Spinal cord (tissue), 10 donors: ENCODE measurements around the gene FGFBP2. TPM values are rescaled to one million over a fixed set of nuclear protein-coding genes. Genes with fewer than 3 reads are reported as not detected.

Source experiments
- DNase-seq, 6 donors: peaks; one replicate each; pipeline versions ENCODE4 v3.0.0 to v3.0.0-alpha.2; 2013 to 2015; ENCODE audit warnings: low spot score in 6 of 6, low read depth in 4 of 6
- H3K27ac ChIP-seq: one replicate; pipeline ENCODE4 v1.5.1; 2013; ENCODE audit warnings: low read depth, low read length, control low read depth
- H3K27me3 ChIP-seq: one replicate; pipeline ENCODE4 v1.6.1; 2013; ENCODE audit warnings: low read length; ENCODE audit not compliant: control insufficient read depth, insufficient read depth
- H3K36me3 ChIP-seq: one replicate; pipeline ENCODE4 v1.6.1; 2013; ENCODE audit warnings: low read length; ENCODE audit not compliant: control insufficient read depth, insufficient read depth
- H3K4me1 ChIP-seq: one replicate; pipeline ENCODE4 v1.6.1; 2013; ENCODE audit warnings: low read length; ENCODE audit not compliant: control insufficient read depth, insufficient read depth
- H3K4me3 ChIP-seq: one replicate; pipeline ENCODE4 v1.5.1; 2013; ENCODE audit warnings: low read depth, low read length, control low read depth
- H3K9me3 ChIP-seq: one replicate; pipeline ENCODE4 v1.6.1; 2013; ENCODE audit warnings: low read length; ENCODE audit not compliant: control insufficient read depth, insufficient read depth
- WGBS: methylation state at CpG from one replicate; pipeline ENCODE4 v1.1.5; 2013; ENCODE audit warnings: missing lambda C conversion rate; ENCODE audit not compliant: insufficient coverage; 5-methylcytosine and 5-hydroxymethylcytosine counted together
- polyA plus RNA-seq, 2 donors: library from polyadenylated mRNA; unstranded; fragments of 120-200 nt; gene quantifications; one replicate each; pipeline ENCODE4 v1.2.1, GENCODE V29; 2013; ENCODE audit not compliant: insufficient read length in 2 of 2
- total RNA-seq, 2 donors: library from RNA; depleted of rRNA in 1 of 2; stranded (reverse); fragments of 120-200 nt in 1 of 2; fragments of >200 nt in 1 of 2; gene quantifications; one replicate each; pipeline versions ENCODE4 v1.2.3 to v1.2.4, GENCODE V29; 2013 to 2014
- donor health status: healthy.

FGFBP2 gene
- total and polyA plus RNA-seq, 4 donors = 0.44 to 1.2 (median 0.86) TPM

DNA sequence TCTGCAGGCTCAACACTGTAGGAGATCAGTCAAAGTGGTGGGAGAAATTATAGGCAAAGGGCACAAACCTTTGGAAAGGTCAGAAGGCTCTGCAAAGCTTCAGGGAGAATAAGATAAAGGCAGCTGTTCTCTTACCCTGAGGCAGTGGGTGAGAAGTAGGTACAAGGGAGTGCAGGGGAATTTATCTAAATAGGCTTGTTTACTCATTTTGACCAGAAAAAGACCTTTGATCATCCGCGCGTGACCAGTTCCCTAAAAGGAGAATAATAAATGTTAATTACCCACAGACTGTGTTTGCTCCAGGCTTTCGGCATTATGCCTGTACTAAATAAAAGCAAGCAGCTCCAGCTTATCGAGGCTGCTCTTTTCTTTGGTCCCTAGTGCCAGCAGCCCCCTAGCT is 9.3 kb downstream of the FGFBP2 start:
- Histone ChIP-seq H3K27me3 (no peaks in the 10 kb centered on the region), H3K9me3 (no peaks in the 10 kb centered on the region), H3K4me3 (no peak overlapping the region), H3K36me3 (no peaks in the 10 kb centered on the region), H3K4me1 (no peaks in the 10 kb centered on the region), H3K27ac (no peak overlapping the region)
- no peak for DNase-seq
- 71% methylated on average over 2 of the region's 5 CpGs for whole genome bisulfite sequencing

DNA sequence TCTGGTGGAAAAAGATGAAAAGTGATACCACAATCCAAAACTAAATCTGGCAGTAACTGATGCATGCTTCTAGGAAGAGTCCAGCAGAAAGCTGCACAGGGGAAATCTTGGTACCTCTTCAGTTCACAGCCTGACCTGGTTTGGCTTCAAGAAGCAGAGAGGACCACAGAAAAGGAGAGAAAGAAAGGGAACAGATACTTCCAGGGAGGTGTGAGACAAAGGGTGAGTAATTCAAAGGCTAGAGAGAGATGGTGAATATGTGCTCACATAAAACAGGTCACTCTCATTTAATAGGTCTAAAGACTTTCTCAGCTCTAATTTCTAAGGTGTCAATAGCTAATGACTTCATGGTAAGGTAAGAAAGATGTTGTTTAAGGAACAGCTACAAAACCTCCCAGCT is 11.2 kb downstream of the FGFBP2 start:
- Histone ChIP-seq H3K27ac (no peak overlapping the region), H3K9me3 (no peaks in the 10 kb centered on the region), H3K4me3 (no peak overlapping the region), H3K27me3 (no peaks in the 10 kb centered on the region), H3K36me3 (no peaks in the 10 kb centered on the region), H3K4me1 (no peaks in the 10 kb centered on the region)
- no peak for DNase-seq

DNA sequence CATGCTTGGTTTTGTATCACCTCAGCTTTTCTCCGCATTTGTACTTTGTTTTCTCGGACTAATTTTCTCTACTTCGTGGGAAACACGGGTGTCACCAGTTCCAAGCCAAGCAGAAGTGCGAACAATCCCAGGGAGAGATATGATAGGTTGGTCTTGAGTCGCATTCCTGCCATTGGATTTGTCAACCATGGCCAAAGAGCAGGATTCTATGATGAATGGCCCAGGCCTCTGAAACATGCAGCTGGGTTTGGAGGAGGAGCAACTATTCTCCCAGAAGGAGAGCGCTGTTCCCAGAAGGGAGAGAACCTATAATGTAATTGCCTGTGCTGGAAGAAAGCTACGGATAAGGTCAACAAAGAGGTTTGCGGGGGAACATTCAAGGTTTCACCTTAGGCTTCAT is 14.1 kb downstream of the FGFBP2 start:
- H3K4me3 ChIP-seq = no peak overlapping the region
- no peaks in the 10 kb centered on the region for H3K27me3 ChIP-seq
- no peak overlapping the region for H3K27ac ChIP-seq
- WGBS = 86% methylated on average over 7 of the region's 9 CpGs
- H3K36me3 ChIP-seq = no peaks in the 10 kb centered on the region
- no peaks in the 10 kb centered on the region for H3K9me3 ChIP-seq
- DNase-seq = no peak
- H3K4me1 ChIP-seq = no peaks in the 10 kb centered on the region

DNA sequence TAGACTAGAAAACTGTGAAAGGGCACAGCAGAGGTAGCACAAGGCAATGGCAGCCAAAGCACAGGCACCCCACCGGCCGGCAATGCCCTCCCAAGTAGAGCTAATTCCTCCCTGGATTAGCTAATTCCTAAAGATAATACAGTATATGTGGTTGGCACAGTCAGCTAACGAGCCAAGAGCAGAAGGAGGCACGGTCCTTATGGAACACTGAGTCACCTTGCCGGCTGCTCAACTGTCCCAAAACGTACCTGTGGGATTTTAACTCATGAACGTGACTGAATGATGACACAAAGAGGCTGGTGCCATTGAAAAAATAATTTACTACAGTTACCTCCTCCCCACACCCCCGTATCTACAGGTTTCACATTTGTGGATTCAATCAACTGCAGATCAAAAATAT is 15.3 kb downstream of the FGFBP2 start:
- no peak for DNase-seq
- H3K4me3 ChIP-seq = no peak overlapping the region
- WGBS = 93% methylated on average over 6 of the region's 8 CpGs

DNA sequence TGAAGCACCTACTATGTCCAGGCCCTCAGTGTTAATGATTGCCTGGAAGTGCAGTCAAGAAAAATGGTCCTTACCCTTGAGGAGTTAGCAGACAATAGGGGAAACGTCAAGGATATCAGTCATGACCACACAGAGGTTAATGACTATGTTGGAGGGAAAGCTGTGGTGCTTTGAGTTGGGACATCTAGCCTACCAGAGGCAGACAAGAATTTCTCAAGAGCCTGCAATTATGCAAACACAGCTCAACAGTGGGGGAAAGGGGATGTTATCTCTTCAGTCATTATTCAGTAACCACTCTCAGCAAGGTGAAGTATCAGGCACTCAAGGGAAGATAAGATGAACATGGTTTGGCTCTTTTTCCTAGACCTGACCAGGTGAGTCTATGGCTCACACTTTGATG is 17.5 kb downstream of the FGFBP2 start:
- 89% methylated on average over 1 of the region's 1 CpG for WGBS
- H3K27ac ChIP-seq = no peak overlapping the region
- H3K9me3 ChIP-seq = no peaks in the 10 kb centered on the region
- no peaks in the 10 kb centered on the region for H3K27me3 ChIP-seq
- no peaks in the 10 kb centered on the region for H3K36me3 ChIP-seq
- no peak for DNase-seq
- H3K4me1 ChIP-seq = no peaks in the 10 kb centered on the region
- no peak overlapping the region for H3K4me3 ChIP-seq

More for the DNA sequence above, 15.3 kb downstream of the FGFBP2 start:
- H3K27me3 ChIP-seq = no peaks in the 10 kb centered on the region
- no peaks in the 10 kb centered on the region for H3K36me3 ChIP-seq
- H3K27ac ChIP-seq = no peak overlapping the region
- no peaks in the 10 kb centered on the region for H3K4me1 ChIP-seq
- no peaks in the 10 kb centered on the region for H3K9me3 ChIP-seq

DNA sequence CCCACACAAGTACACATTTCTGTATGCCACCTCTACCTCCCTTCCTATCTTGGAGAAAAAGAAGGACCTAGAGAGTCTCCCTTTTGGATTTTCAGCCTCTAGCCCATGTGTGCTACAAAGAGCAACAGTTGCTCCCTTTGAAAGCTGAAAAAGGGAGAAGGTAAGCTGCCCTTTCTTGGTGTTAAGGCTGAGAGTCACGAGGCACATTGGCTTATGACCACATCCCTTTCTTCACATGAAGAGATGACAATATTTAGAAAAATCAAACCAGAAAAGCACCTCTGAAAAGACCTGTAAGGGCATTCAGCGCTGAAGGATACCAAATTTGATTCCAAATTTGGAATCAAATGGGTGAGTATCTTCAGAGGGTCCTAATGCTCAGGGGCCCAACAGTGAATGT is 18.1 kb downstream of the FGFBP2 start:
- 100% methylated on average over 1 of the region's 2 CpGs for WGBS
- no peaks in the 10 kb centered on the region for H3K27me3 ChIP-seq
- no peaks in the 10 kb centered on the region for H3K36me3 ChIP-seq
- no peak overlapping the region for H3K4me3 ChIP-seq
- no peaks in the 10 kb centered on the region for H3K4me1 ChIP-seq
- no peak overlapping the region for H3K27ac ChIP-seq
- no peak for DNase-seq
- no peaks in the 10 kb centered on the region for H3K9me3 ChIP-seq

DNA sequence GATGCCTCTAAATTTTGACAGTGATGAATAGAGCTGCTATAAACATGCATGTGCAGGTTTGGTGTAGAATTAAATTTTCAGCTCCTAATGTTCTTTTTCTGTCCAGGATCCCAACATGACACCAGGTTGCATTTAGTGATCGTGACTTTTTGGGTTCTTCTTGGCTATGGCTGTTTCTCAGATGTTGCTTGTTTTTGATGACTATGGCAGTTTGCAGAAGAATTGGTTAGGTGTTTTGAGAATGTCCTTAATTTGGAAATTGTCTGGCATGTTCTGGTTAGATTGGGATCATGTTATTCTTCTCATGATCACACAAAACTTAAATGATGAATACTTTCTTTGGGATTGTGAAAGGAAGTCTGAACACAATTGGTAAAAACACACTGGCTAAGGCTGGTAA is 20.7 kb downstream of the FGFBP2 start:
- Histone ChIP-seq H3K4me3 (no peak overlapping the region), H3K4me1 (no peaks in the 10 kb centered on the region), H3K9me3 (no peaks in the 10 kb centered on the region), H3K27ac (no peak overlapping the region), H3K27me3 (no peaks in the 10 kb centered on the region), H3K36me3 (no peaks in the 10 kb centered on the region)
- WGBS = no CpG with 5 or more reads among the region's 1 CpG
- no peak for DNase-seq

DNA sequence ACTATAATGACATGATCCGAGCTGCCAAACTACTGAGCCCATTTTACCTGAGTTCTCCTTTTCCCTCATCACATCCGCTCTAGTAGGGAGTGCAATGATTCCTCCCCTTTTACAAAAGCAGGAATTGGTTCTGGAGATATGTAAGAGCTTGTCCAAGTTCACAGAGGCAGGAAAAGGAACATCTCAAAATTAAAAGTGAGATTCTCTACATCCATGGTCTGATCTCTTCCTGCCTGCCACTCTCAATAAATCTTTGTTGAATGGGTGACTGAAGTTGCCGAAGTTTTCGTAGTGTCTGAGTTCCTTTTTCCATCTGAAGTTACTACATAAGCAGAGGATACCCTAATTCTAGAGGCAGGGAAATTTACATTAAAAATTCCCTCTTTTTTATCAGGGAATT is 24.3 kb downstream of the FGFBP2 start, which contains the start of gene FGFBP1:
Gene FGFBP1 (minus strand): TSS at position 101 of the 400 bp plus-strand sequence. CDS start 2,108 bp downstream, outside the sequence.
- Histone ChIP-seq H3K36me3 (no peaks in the 10 kb centered on the region), H3K4me3 (no peak within 1 kb of the TSS), H3K27me3 (no peaks in the 10 kb centered on the region), H3K9me3 (no peaks in the 10 kb centered on the region), H3K27ac (no peak within 1 kb of the TSS), H3K4me1 (no peaks in the 10 kb centered on the region)
- WGBS = no CpG with 5 or more reads among the region's 4 CpGs
- no peak for DNase-seq

DNA sequence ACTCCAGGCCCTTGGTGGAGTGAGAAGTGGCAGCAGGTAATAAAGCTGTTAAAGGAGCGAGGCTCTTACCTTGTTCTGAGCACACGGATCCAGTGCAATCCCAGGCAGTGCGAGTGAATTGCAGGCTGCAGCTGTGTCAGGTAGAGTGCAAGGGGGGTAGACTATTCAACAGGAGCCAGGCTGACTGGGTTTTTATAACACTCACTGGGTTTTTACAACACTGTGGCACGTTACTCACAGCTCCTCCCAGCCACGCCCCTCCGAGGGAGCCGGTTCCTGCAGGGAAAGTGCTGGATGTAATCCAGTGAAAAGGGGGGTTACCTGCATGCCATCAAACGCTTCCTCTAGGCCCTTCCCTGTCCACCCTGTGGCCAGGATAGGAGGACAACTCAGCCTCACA is 24.8 kb downstream of the FGFBP2 start:
- no peaks in the 10 kb centered on the region for H3K4me1 ChIP-seq
- no peak for DNase-seq
- H3K4me3 ChIP-seq = no peak overlapping the region
- WGBS = 43% methylated on average over 2 of the region's 8 CpGs
- no peak overlapping the region for H3K27ac ChIP-seq
- H3K27me3 ChIP-seq = no peaks in the 10 kb centered on the region
- H3K36me3 ChIP-seq = no peaks in the 10 kb centered on the region
- no peaks in the 10 kb centered on the region for H3K9me3 ChIP-seq

DNA sequence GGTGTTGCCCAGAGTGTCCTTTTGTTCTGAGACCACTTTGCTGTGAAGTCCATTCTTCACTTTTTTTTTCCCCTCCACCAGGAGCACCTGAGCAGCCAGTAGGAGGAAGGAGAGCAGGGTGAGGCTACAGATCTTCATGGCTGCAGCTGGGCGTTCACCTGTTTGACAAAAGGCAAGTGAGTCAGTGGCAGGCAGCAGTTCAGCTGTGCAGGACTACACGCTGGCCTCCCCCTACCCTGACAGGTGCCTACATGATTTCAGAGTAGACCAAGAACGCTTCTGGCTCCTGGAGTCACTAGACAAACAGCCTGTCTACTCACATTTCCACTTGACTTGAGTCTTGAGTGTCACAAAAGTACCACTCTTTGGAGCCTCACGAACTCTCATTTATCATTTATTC is 26.5 kb downstream of the FGFBP2 start:
- WGBS = 88% methylated on average over 4 of the region's 4 CpGs
- Histone ChIP-seq H3K27me3 (no peaks in the 10 kb centered on the region), H3K9me3 (no peaks in the 10 kb centered on the region), H3K27ac (no peak overlapping the region), H3K36me3 (no peaks in the 10 kb centered on the region), H3K4me3 (no peak overlapping the region), H3K4me1 (no peaks in the 10 kb centered on the region)
- DNase-seq = no peak
